ENCODE data around the gene WFDC13.
"Not testable (repeated sequence)": the region's sequence is repeated elsewhere in the genome, so short reads cannot be mapped to it uniquely, and the experiment has no call there.

DNA sequence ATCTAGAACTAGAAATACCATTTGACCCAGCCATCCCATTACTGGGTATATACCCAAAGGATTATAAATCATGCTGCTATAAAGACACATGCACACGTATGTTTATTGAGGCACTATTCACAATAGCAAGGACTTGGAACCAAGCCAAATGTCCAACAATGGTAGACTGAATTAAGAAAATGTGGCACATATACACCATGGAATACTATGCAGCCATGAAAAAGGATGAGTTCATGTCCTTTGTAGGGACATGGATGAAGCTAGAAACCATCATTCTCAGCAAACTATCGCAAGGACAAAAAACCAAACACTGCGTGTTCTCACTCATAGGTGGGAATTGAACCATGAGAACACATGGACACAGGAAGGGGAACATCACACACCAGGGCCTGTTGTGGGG lies 44.8 kb upstream of the WFDC13 start:
- TF ChIP-seq CTCF, EP300, POLR2A (IDR thresholded peaks at IDR 0.05): not testable (repeated sequence)

Data from tibial nerve (tissue), 4 donors.